Suprapubic skin (tissue), 3 donors: ENCODE measurements around the gene CEP112.

Experiments used
- EP300 ChIP-seq: sonication (generic); formaldehyde crosslinking; IDR thresholded peaks from one replicate; pipeline ENCODE4 v1.6.1; 2017; ENCODE audit warnings: antibody characterized with exemption
- POLR2A ChIP-seq, 2 donors: fragments of 450-650 bp; IDR thresholded peaks; one replicate each; pipeline ENCODE4 v1.6.1; 2017; ENCODE audit warnings: antibody characterized with exemption in 2 of 2, mild to moderate bottlenecking in 2 of 2, moderate library complexity in 2 of 2
- TF ChIP-seq, protein P1 (sequence below), 2 donors: fragments of 200-600 bp in 1 of 2; fragments of 450-650 bp in 1 of 2; sonication (generic) in 1 of 2; IDR thresholded peaks; one replicate each; pipeline ENCODE4 v1.5.1; 2016 to 2019; ENCODE audit warnings: antibody characterized with exemption in 2 of 2, mild to moderate bottlenecking in 1 of 2, moderate library complexity in 1 of 2

DNA sequence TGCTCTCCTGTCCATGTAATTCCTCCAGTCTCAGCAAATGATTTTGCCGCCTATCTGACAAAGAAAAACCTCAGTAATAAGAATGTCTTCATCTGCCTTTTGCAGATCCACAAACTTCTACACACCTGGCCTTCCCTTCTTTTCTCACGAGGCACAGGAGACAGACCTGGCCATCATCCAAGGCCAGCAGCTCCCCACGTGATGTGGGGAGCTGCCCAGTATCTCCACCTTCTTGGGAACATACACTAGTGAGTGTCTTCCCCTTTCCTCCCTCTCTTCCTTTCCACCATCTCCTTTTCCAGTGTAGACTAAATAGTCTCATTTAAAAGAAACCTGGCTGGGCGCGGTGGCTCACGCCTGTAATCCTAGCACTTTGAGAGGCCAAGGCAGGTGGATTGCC lies 274.4 kb downstream of the CEP112 start:
- no peak for TF ChIP-seq POLR2A (IDR thresholded peaks at IDR 0.05)
- TF ChIP-seq, protein P1, sequence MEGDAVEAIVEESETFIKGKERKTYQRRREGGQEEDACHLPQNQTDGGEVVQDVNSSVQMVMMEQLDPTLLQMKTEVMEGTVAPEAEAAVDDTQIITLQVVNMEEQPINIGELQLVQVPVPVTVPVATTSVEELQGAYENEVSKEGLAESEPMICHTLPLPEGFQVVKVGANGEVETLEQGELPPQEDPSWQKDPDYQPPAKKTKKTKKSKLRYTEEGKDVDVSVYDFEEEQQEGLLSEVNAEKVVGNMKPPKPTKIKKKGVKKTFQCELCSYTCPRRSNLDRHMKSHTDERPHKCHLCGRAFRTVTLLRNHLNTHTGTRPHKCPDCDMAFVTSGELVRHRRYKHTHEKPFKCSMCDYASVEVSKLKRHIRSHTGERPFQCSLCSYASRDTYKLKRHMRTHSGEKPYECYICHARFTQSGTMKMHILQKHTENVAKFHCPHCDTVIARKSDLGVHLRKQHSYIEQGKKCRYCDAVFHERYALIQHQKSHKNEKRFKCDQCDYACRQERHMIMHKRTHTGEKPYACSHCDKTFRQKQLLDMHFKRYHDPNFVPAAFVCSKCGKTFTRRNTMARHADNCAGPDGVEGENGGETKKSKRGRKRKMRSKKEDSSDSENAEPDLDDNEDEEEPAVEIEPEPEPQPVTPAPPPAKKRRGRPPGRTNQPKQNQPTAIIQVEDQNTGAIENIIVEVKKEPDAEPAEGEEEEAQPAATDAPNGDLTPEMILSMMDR (IDR thresholded peaks at IDR 0.05), result no peak
- no peak for TF ChIP-seq EP300
